Ishikawa (cell line): ENCODE data around the gene PIGO.

Experiments
- CEBPB ChIP-seq: IDR thresholded peaks from 2 replicates; pipeline ENCODE4 v1.6.1; 2012
- CREB1 ChIP-seq: IDR thresholded peaks from 2 replicates; pipeline ENCODE4 v1.6.1; 2012; ENCODE audit warnings: low read depth
- EP300 ChIP-seq: IDR thresholded peaks from 2 replicates; pipeline ENCODE4 v1.6.1; 2012; ENCODE audit warnings: borderline replicate concordance
- FOXM1 ChIP-seq: IDR thresholded peaks from 2 replicates; pipeline ENCODE4 v1.6.1; 2012; ENCODE audit warnings: low read depth, borderline replicate concordance
- RAD21 ChIP-seq: IDR thresholded peaks from 2 replicates; pipeline ENCODE4 v1.6.1; 2012; ENCODE audit warnings: low read depth
- TAF1 ChIP-seq: IDR thresholded peaks from 2 replicates; pipeline ENCODE4 v1.6.1; 2012; ENCODE audit warnings: low read depth, mild to moderate bottlenecking
- TCF12 ChIP-seq: IDR thresholded peaks from 2 replicates; pipeline ENCODE4 v1.6.1; 2012; ENCODE audit warnings: low read depth
- TEAD4 ChIP-seq: IDR thresholded peaks from 2 replicates; pipeline ENCODE4 v1.6.1; 2012
- USF1 ChIP-seq: IDR thresholded peaks from 2 replicates; pipeline ENCODE4 v1.6.1; 2012

DNA sequence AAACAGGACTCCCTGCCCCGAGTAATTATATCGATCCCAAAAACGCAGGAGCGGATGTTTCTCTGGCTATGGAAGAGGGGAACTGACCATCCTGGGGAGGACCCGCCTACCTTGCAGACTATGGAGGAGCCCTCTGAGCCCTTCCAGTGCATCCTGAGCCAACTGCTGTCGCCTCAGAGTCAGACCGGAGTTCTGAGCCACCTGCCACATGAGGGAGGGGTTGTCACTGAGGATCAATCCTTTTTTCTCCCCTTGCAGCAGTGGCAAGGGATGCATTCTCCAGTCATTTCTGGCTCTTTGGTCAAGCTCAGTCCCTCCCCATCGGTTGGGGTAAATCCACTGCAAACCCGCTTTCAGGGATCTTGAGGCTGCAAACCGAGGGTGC, 17.4 kb downstream of the PIGO start:
- TF ChIP-seq USF1 = no peak
- no peak for TF ChIP-seq CREB1
- no peak for TF ChIP-seq FOXM1
- no peak for TF ChIP-seq EP300
- no peak for TF ChIP-seq TCF12
- TF ChIP-seq TAF1 = no peak
- TF ChIP-seq RAD21 = no peak
- no peak for TF ChIP-seq CEBPB
- no peak for TF ChIP-seq TEAD4
